HG02623 (cell line): ENCODE data around the gene PLD6.

Experiments used
- ATAC-seq: cut with Tn5 transposase; IDR thresholded peaks from one replicate; pipeline ENCODE4 v1.9.1; 2021; ENCODE audit warnings: moderate library complexity; ENCODE audit not compliant: unreplicated experiment

Gene PLD6

GRCh38 chr17:17227608-17228520, 21.7 kb upstream of the PLD6 start:
- ATAC-seq = no peak

GRCh38 chr17:17226451-17227265, 20.5 kb upstream of the PLD6 start:
- ATAC-seq = no peak

- no peak for ATAC-seq
Observed at GRCh38 chr17:17225901-17226300, 19.8 kb upstream of the PLD6 start.

- no peak for ATAC-seq
Observed at GRCh38 chr17:17224137-17224536, 18.0 kb upstream of the PLD6 start.

- no peak for ATAC-seq
Observed at GRCh38 chr17:17223736-17224135, 17.6 kb upstream of the PLD6 start.

GRCh38 chr17:17221329-17221728, 15.2 kb upstream of the PLD6 start:
- no peak for ATAC-seq

GRCh38 chr17:17220529-17220928, 14.4 kb upstream of the PLD6 start:
- ATAC-seq = no peak

GRCh38 chr17:17217995-17218394, 11.9 kb upstream of the PLD6 start:
- ATAC-seq = no peak

- ATAC-seq = no peak
Observed at GRCh38 chr17:17216776-17217175, 10.6 kb upstream of the PLD6 start.

GRCh38 chr17:17216236-17216635, 10.1 kb upstream of the PLD6 start:
- ATAC-seq = no peak

GRCh38 chr17:17215575-17215974, 9.4 kb upstream of the PLD6 start:
- no peak for ATAC-seq

- no peak for ATAC-seq
Observed at GRCh38 chr17:17214646-17215436, 8.7 kb upstream of the PLD6 start.

GRCh38 chr17:17213775-17214174, 7.6 kb upstream of the PLD6 start:
- no peak for ATAC-seq

- no peak for ATAC-seq
Observed at GRCh38 chr17:17207998-17208397, 1.9 kb upstream of the PLD6 start.

GRCh38 chr17:17206913-17207335, 791 bp upstream of the PLD6 start:
- ATAC-seq = no peak

GRCh38 chr17:17205368-17206123, 587 bp downstream of the PLD6 start:
- no peak for ATAC-seq

- ATAC-seq = no peak
Observed at GRCh38 chr17:17204635-17205231, 1.4 kb downstream of the PLD6 start.

- no peak for ATAC-seq
Observed at GRCh38 chr17:17204041-17204591, 2.0 kb downstream of the PLD6 start.

GRCh38 chr17:17203173-17203730, 2.9 kb downstream of the PLD6 start:
- no peak for ATAC-seq
